Panc1 (cell line): Measurements from ENCODE around the gene HSPA13. TPM values are rescaled to one million over a fixed set of nuclear protein-coding genes. Genes with fewer than 3 reads are reported as not detected.

Experiments
- ATAC-seq: fragments of 200-7000 bp; cut with Tn5 transposase; 2 replicates; pipeline ENCODE4 v1.9.1; 2020; ENCODE audit warnings: mild to moderate bottlenecking, moderate library complexity
- BruUV-seq: library from RNA; stranded (reverse); fragments of 400-500 nt; replicated peaks from 2 replicates; lab custom pipeline; 2021; lab: Mats Ljungman, UMichigan
- CTCF ChIA-PET: fragments of 300-600 bp; sonication (Branson Sonifier 250); formaldehyde crosslinking; loops from one replicate; lab custom pipeline; 2022; ENCODE audit warnings: antibody characterized with exemption; lab: Charles Lee
- POLR2A ChIA-PET: fragments of 300-600 bp; sonication (Branson Sonifier 250); formaldehyde crosslinking; loops from one replicate; lab custom pipeline; 2022; ENCODE audit warnings: antibody characterized with exemption; lab: Charles Lee
- DNase-seq: peaks from one replicate; pipeline ENCODE4 v3.0.0-alpha.2; 2010; ENCODE audit warnings: low read depth, low spot score
- H3K27ac ChIP-seq: 2 replicates; pipeline ENCODE4 v1.5.1; 2011; ENCODE audit warnings: mild to moderate bottlenecking, low read length, inconsistent platforms
- H3K27me3 ChIP-seq: fragments of 200-500 bp; sonication (Bioruptor generic); 2 replicates; pipeline ENCODE4 v1.6.0; 2014; ENCODE audit warnings: low read length, inconsistent platforms; ENCODE audit not compliant: control insufficient read depth, insufficient read depth
- H3K36me3 ChIP-seq: fragments of 200-500 bp; sonication (Bioruptor generic); 2 replicates; pipeline ENCODE4 v1.5.1; 2014; ENCODE audit warnings: inconsistent platforms, mild to moderate bottlenecking, low read length, moderate library complexity; ENCODE audit not compliant: control insufficient read depth, insufficient read depth
- H3K4me1 ChIP-seq: 2 replicates; pipeline ENCODE4 v1.5.1; 2011; ENCODE audit warnings: inconsistent platforms, mild to moderate bottlenecking, low read length, moderate library complexity; ENCODE audit not compliant: control insufficient read depth, insufficient read depth
- H3K4me3 ChIP-seq, 2 experiments: 2 replicates each; pipeline ENCODE4 v1.5.1; 2011 to 2012; ENCODE audit warnings: low read depth in 2 of 2, low read length in 2 of 2, mild to moderate bottlenecking in 2 of 2, inconsistent platforms in 1 of 2, moderate library complexity in 1 of 2
- H3K9me3 ChIP-seq: fragments of 200-500 bp; sonication (Bioruptor generic); 2 replicates; pipeline ENCODE4 v1.5.1; 2014; ENCODE audit warnings: low read depth, mild to moderate bottlenecking, inconsistent platforms, low read length, moderate library complexity; ENCODE audit not compliant: control insufficient read depth, insufficient read depth
- POLR2AphosphoS5 ChIP-seq: IDR thresholded peaks from 2 replicates; pipeline ENCODE4 v1.6.1; 2012; ENCODE audit warnings: mild to moderate bottlenecking, low read depth, low read length, moderate library complexity
- REST ChIP-seq, 2 experiments: IDR thresholded peaks; 2 replicates each; pipeline ENCODE4 v1.6.1; 2011 to 2012; ENCODE audit warnings: low read depth in 2 of 2, control low read depth in 1 of 2, low read length in 1 of 2, mild to moderate bottlenecking in 1 of 2, moderate library complexity in 1 of 2; ENCODE audit not compliant: insufficient read depth in 1 of 2
- SIN3A ChIP-seq: IDR thresholded peaks from 2 replicates; pipeline ENCODE4 v1.6.1; 2012; ENCODE audit warnings: low read depth, mild to moderate bottlenecking, low read length, moderate library complexity, borderline replicate concordance; ENCODE audit not compliant: insufficient read depth
- TCF7L2 ChIP-seq: IDR thresholded peaks from 2 replicates; pipeline ENCODE4 v1.6.1; 2011; ENCODE audit warnings: mild to moderate bottlenecking, low read depth, low read length, inconsistent platforms
- in situ Hi-C: cut with HindIII; loops from 2 replicates; pipeline ENCODE4 v1.10.0; 2016; ENCODE audit warnings: low sequenced_read_pairs, low pct_unique_long_range_greater_than_20kb
- intact Hi-C: fragments of 100-400 bp; cut with micrococcal nuclease; formaldehyde crosslinking; loops from one replicate; pipeline ENCODE4 v1.10.0; 2022; ENCODE audit not compliant: unreplicated experiment
- total RNA-seq: library from RNA; stranded (reverse); gene quantifications from one replicate; pipeline ENCODE4 v1.2.1, GENCODE V29; 2021; ENCODE audit not compliant: unreplicated experiment
- TF ChIP-seq, protein P1 (sequence below): fragments of 450-650 bp; IDR thresholded peaks from 2 replicates; pipeline ENCODE4 v1.5.1; 2017; ENCODE audit warnings: mild to moderate bottlenecking

The HSPA13 gene
- total RNA-seq, 1 experiment from 2014 or later = 30.1 TPM

- in situ Hi-C loops (no loop called here), intact Hi-C loops (no loop called here)
- H3K27ac ChIP-seq = no peak overlapping the region
- no peaks in the 10 kb centered on the region for H3K4me1 ChIP-seq
- BruUV-seq = no TSS peak
- TF ChIP-seq, protein P1, sequence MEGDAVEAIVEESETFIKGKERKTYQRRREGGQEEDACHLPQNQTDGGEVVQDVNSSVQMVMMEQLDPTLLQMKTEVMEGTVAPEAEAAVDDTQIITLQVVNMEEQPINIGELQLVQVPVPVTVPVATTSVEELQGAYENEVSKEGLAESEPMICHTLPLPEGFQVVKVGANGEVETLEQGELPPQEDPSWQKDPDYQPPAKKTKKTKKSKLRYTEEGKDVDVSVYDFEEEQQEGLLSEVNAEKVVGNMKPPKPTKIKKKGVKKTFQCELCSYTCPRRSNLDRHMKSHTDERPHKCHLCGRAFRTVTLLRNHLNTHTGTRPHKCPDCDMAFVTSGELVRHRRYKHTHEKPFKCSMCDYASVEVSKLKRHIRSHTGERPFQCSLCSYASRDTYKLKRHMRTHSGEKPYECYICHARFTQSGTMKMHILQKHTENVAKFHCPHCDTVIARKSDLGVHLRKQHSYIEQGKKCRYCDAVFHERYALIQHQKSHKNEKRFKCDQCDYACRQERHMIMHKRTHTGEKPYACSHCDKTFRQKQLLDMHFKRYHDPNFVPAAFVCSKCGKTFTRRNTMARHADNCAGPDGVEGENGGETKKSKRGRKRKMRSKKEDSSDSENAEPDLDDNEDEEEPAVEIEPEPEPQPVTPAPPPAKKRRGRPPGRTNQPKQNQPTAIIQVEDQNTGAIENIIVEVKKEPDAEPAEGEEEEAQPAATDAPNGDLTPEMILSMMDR = no peak
- no peak for TF ChIP-seq POLR2AphosphoS5
- no peak for TF ChIP-seq TCF7L2
- no peak for TF ChIP-seq REST (IDR thresholded peaks at IDR 0.05; ENCODE audit: insufficient read depth in 1 of 2, low read depth in 2 of 2, low read length in 1 of 2)
- no peak for TF ChIP-seq SIN3A
- H3K27me3 ChIP-seq = no peaks in the 10 kb centered on the region
- H3K9me3 ChIP-seq = 0 out of 2 replicates have a peak, but pooled peaks cover 3% of the 10 kb centered on the region
- ATAC-seq (no peak), DNase-seq (no peak)
- H3K4me3 ChIP-seq = no peak overlapping the region
- CTCF ChIA-PET = no interaction called here
- no peaks in the 10 kb centered on the region for H3K36me3 ChIP-seq
- POLR2A ChIA-PET = no interaction called here
Observed at GRCh38 chr21:14414932-14415508, 32.1 kb upstream of the HSPA13 start.

DNA sequence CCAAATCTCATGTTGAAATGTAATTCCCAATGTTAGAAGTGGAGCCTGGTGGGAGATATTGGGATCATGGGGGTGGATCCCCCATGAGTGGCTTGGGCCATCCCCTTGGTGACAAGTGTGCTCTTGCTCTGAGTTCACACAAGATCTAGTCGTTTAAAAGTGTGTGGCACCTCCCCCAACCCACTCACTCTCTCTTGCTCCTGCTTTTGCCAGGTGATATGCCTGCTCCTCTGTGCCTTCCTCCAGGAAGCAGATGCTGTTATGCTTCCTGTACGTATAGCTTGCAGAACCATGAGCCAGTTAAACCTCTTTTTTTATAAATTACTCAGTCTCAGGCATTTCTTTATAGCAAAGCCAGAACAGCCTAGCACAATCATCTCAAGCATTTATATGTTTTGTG is 23.0 kb upstream of the HSPA13 start:
- TF ChIP-seq, protein P1 = no peak
- no peak for TF ChIP-seq REST (IDR thresholded peaks at IDR 0.05; ENCODE audit: insufficient read depth in 1 of 2, low read depth in 2 of 2, low read length in 1 of 2)
- TF ChIP-seq SIN3A = no peak
- TF ChIP-seq POLR2AphosphoS5 = no peak
- no peak for TF ChIP-seq TCF7L2
- ChIA-PET CTCF (no interaction called here), POLR2A (no interaction called here)
- H3K36me3 ChIP-seq = no peaks in the 10 kb centered on the region; the same call in 1 of the 2 replicates
- DNase-seq (no peak), ATAC-seq (no peak)
- in situ Hi-C loops (no loop called here), intact Hi-C loops (no loop called here)
- H3K27ac ChIP-seq = no peak overlapping the region
- H3K4me3 ChIP-seq = no peak overlapping the region
- BruUV-seq = no TSS peak
- H3K9me3 ChIP-seq = no peaks in the 10 kb centered on the region
- H3K4me1 ChIP-seq = no peaks in the 10 kb centered on the region
- no peaks in the 10 kb centered on the region for H3K27me3 ChIP-seq
